HUES64 (cell line): ENCODE data around the gene ZNF587B.
"Not testable (repeated sequence)": the region's sequence is repeated elsewhere in the genome, so short reads cannot be mapped to it uniquely, and the experiment has no call there.

Experiments
- H3K27ac ChIP-seq: 2 replicates; pipeline ENCODE4 v1.7.0; 2013; ENCODE audit warnings: low read depth, low read length, inconsistent platforms
- H3K27me3 ChIP-seq: 2 replicates; pipeline ENCODE4 v1.6.1; 2013; ENCODE audit warnings: mild to moderate bottlenecking, low read length; ENCODE audit not compliant: insufficient read depth
- H3K36me3 ChIP-seq: 2 replicates; pipeline ENCODE4 v1.6.1; 2013; ENCODE audit warnings: mild to moderate bottlenecking, low read length; ENCODE audit not compliant: insufficient read depth
- H3K4me1 ChIP-seq: 2 replicates; pipeline ENCODE4 v1.6.1; 2013; ENCODE audit warnings: mild to moderate bottlenecking, low read length, moderate library complexity; ENCODE audit not compliant: insufficient read depth
- H3K4me3 ChIP-seq: 2 replicates; pipeline ENCODE4 v1.5.1; 2013; ENCODE audit warnings: mild to moderate bottlenecking, low read length, moderate library complexity
- H3K9ac ChIP-seq: 2 replicates; pipeline ENCODE4 v1.6.1; 2013; ENCODE audit warnings: mild to moderate bottlenecking, low read depth, low read length
- H3K9me3 ChIP-seq: 2 replicates; pipeline ENCODE4 v1.6.1; 2013; ENCODE audit warnings: low read depth, low read length; ENCODE audit not compliant: insufficient read depth
- WGBS: fragments of 150-250, 120-280 bp; methylation state at CpG from one replicate; pipeline ENCODE4 v1.1.7; 2013; ENCODE audit warnings: missing lambda C conversion rate; 5-methylcytosine and 5-hydroxymethylcytosine counted together

The ZNF587B gene

DNA sequence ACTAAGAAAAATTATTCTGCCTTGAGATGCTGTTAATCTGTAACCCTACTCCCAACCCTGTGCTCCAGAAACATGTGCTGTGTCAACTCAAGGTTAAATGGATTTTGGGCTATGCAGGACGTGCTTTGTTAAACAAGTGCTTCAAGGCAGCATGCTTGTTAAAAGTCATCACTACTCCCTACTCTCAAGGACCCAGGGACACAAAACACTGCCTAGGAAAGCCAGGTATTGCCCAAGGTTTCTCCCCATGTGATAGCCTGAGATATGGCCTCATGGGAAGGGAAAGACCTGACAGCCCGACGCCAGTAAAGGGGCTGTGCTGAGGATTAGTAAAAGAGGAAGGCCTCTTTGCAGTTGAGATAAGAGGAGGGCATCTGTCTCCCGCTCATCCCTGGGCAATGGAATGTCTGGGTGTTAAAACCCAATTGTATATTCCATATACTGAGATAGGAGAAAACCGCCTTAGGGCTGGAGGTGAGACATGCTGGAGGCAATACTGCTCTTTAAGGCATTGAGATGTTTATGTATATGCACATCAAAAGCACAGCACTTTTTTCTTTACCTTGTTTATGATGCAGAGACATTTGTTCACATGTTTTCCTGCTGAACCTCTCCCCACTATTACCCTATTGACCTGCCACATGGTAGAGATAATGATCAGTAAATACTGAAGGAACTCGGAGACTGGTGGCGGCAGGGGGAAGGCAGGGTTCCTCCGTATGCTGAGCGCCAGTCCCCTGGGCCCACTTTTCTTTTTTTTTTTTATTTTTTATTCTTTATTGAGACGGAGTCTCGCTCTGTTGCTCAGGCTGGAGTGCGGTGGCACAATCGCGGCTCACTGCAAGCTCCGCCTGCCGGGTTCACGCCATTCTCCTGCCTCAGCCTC, 19.4 kb upstream of the ZNF587B start:
- H3K9me3 ChIP-seq, H3K27me3 ChIP-seq, H3K4me1 ChIP-seq, H3K9ac ChIP-seq, H3K4me3 ChIP-seq: not testable (repeated sequence)
- peaks cover 46% of the 10 kb centered on the region for H3K36me3 ChIP-seq
- 89% methylated on average over 16 of the region's 17 CpGs for WGBS
- H3K27ac ChIP-seq = peak overlapping the region; percentile 23; the same call in 1 of the 2 replicates

DNA sequence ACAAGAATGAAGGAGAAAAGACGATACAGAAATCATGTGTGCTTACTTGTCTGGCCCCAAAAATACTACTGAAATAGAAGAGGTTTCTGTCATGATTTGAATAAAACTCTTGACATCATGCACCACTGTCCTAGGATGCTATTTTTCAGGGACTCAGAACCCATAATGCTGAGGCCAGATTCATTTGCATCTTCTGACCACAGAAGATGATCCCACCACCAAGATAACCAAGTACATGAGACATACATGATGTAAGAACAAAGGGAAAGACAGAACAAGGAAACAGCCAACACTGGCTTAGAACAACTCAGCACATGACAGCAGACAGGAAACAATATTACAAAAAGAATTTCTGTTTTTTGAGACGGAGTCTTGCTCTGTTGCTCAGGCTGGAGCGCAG, 17.9 kb upstream of the ZNF587B start:
- no peaks in the 10 kb centered on the region for H3K9me3 ChIP-seq
- H3K4me3 ChIP-seq = no peak overlapping the region
- no peak overlapping the region for H3K9ac ChIP-seq
- peaks cover 5% of the 10 kb centered on the region; the same call in 1 of the 2 replicates for H3K4me1 ChIP-seq
- H3K27ac ChIP-seq = no peak overlapping the region
- 93% methylated on average over 3 of the region's 3 CpGs for WGBS
- no peaks in the 10 kb centered on the region for H3K27me3 ChIP-seq
- peaks cover 43% of the 10 kb centered on the region for H3K36me3 ChIP-seq

DNA sequence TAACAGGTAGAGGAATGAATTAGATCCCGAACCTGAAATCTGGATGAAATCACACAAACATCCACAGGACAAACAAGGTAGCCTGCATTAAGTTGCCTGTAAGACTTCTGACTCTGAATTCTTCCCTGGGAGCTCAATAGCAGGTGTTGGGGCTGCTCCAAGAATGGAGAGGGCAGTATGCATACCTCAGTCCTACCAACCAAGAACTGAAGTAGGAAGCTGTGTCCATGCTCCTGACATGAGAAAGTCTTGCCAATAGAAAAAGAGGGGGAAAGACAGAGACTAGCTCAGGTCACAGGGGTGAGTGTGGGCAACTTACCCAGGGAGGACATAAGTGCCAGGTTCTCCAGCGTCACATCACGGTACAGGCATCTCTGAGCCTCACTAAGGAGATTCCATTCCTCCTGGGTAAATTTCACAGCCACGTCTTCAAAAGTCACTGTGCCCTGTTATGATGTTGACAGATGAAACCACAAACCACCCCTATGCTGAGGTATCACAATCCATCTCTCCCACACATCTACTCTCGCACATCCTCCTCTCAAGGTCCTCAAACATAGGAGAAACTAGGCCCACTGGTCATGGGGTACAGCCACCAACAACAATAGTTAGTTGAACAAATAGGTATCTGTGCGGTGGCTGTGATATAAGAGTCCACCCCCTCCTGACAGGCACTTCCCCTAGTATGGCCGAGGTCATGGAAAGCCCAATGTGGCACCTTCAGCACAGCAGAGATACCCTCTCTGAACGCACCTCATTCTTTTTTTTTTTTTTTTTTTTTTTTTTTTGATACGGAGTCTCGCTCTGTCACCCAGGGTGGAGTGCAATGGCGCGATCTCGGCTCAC, 16.9 kb upstream of the ZNF587B start:
- not testable (repeated sequence) for H3K9ac ChIP-seq, H3K4me1 ChIP-seq, H3K27ac ChIP-seq, H3K27me3 ChIP-seq, H3K9me3 ChIP-seq
- 97% methylated on average over 11 of the region's 13 CpGs for WGBS
- Histone ChIP-seq H3K36me3 (peaks cover 34% of the 10 kb centered on the region), H3K4me3 (peak overlapping the region; percentile 94)

DNA sequence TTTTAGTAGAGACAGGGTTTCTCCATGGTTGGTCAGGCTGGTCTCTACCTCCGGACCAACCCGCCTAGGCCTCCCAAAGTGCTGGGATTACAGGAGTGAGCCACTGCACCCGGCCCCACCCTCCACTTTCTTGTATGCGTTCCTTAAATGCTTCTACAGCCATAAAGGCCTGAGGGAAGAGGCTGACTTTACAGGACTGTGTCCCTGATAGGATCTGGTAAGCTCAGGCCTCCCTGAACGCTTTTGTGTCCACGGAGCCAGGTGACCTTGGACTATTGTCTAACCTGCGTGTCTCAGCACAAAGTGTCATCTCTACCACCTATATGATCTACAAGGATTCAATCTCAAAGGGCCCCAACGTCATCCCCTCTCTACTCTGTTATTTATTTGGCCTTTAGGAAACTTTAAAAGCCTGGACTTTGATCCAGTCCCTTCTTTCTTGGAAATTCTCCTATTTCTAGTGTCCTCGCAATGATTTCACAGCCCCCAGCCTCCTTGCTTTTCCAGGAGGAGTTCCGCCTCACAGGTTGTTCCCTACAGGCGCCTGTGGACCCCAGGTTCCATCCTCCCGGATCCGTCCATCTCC, 16.1 kb upstream of the ZNF587B start:
- Histone ChIP-seq H3K36me3 (peaks cover 28% of the 10 kb centered on the region), H3K9ac (peak overlapping the region; percentile 89), H3K27ac (peak overlapping the region; percentile 66), H3K4me1 (peaks cover 12% of the 10 kb centered on the region), H3K9me3 (no peaks in the 10 kb centered on the region), H3K4me3 (peak overlapping the region; percentile 94), H3K27me3 (no peaks in the 10 kb centered on the region)
- WGBS = 17% methylated on average over 13 of the region's 13 CpGs

DNA sequence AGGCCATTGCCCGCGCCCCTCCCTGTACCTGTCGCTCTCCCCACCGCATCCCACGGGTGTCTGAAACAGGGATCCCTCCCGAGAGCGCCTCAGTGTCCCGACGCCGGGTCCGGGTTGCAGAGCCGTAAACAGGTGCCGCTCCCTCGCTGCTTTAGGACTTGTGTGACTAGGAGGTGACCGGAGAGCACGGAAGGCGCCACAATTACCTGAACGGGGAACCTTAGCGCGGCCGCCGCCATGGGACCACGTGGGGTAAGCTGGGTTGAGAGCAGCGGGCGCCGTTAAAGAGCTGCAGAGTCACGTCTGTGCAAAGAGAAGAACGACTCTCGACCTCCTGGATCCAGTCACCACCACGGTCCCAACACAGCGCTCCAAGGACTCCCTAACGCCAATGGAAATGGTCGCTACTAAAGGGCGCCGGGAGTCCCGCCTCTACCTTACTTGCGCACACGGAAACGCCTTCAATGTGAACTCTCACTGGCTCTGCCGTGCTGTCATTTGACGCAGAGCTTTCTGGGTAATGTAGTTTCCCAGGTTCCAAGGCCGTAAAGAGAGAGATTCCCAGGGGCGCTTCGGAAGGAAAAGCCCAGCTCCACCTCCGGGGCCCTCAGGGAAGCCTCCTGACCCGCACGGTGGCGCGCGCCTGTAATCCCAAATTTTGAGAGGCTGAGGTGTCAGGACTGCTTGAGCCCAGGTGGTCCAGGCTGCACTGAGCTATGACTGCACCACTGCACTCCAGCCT, 15.4 kb upstream of the ZNF587B start, which contains the start of gene ZNF552:
TSS of gene ZNF552 (minus strand) at position 409 of the 742 bp plus-strand sequence. CDS start at position 239, 170 bp downstream.
- Histone ChIP-seq H3K27me3 (no peaks in the 10 kb centered on the region), H3K4me3 (peak within 1 kb of the TSS; percentile 94), H3K4me1 (peaks cover 12% of the 10 kb centered on the region), H3K27ac (peak within 1 kb of the TSS; percentile 66), H3K36me3 (peaks cover 22% of the 10 kb centered on the region), H3K9ac (peak within 1 kb of the TSS; percentile 89), H3K9me3 (no peaks in the 10 kb centered on the region)
- 1% methylated on average over 50 of the region's 50 CpGs for WGBS

DNA sequence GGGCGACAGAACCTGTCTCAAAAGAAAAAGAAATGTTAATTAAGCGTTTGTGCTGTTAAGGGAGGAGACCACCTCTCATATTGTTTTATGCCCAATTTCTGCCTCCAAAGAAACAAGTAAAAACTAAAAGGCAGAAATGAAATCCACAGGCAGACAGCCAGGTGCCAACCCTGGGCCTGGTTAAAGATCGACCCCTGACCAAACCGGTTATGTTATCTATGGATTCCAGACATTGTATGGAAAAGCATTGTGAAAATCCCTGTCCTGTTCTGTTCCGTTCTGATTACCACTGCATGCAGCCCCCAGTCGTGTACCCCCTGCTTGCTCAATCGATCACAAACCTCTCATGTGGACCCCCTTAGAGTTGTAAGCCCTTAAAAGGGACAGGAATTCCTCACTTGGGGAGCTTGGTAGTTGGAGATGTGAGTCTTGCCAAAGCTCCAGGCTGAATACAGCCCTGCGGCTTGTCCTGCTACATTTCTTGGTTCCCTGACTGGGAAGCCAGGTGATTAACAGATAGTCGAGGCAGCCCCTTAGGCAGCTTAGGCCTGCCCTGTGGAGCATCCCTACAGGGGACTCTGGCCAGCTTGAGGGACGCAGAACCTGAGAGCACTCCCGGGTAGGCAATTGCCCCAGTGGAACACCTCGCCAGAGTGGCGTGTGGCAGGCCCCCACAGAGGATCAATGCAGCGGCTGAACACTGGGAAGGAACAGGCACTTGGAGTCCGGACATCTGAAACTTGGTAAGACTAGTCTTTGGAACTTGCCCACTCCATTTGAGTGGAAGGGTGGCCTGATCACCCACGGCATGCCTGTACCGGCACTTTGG, 14.6 kb upstream of the ZNF587B start:
- Histone ChIP-seq H3K9me3 (no peaks in the 10 kb centered on the region), H3K9ac (no peak overlapping the region), H3K4me1 (peaks cover 14% of the 10 kb centered on the region), H3K36me3 (peaks cover 14% of the 10 kb centered on the region), H3K27ac (no peak overlapping the region), H3K4me3 (peak overlapping the region; percentile 94), H3K27me3 (no peaks in the 10 kb centered on the region)
- WGBS = 91% methylated on average over 17 of the region's 17 CpGs

DNA sequence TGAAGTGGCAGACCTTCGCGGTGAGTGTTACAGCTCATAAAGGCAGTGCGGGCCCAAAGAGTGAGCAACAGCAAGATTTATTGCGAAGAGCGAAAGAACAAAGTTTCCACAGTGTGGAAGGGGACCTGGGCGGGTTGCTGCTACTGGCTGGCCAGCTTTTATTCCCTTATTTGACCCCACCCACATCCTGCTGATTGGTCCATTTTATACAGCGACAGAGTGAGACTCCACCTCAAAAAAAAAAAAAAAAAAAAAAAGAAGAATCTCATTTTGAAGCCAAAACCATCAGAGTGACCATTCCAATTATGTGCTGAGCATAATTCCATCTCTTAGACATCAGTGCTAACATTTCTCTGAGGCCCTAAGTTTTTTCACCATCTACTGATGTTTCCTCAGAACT, 13.4 kb upstream of the ZNF587B start:
- Histone ChIP-seq H3K9ac (no peak overlapping the region), H3K36me3 (peaks cover 14% of the 10 kb centered on the region), H3K4me3 (no peak overlapping the region), H3K4me1 (peaks cover 20% of the 10 kb centered on the region), H3K9me3 (no peaks in the 10 kb centered on the region), H3K27me3 (no peaks in the 10 kb centered on the region), H3K27ac (no peak overlapping the region)
- 94% methylated on average over 7 of the region's 7 CpGs for WGBS

DNA sequence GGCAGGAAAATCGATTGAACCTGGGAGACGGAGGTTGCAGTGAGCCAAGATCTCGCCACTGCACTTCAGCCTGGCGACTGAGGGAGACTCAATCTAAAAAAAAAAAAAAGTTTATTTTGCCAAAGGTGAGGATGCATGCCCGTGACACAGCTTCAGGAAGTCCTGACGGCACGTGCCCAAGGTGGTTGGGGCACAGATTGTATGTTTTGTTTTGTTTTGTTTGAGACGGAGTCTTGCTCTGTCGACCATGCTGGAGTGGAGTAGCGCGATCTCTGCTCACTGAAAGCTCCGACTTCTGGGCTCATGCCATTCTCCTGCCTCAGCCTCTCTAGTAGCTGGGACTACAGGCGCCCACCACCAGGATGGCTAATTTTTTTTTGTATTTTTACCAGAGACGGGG, 12.1 kb upstream of the ZNF587B start:
- WGBS = 94% methylated on average over 14 of the region's 14 CpGs
- H3K9ac ChIP-seq = no peak overlapping the region
- H3K36me3 ChIP-seq = peaks cover 12% of the 10 kb centered on the region
- H3K4me3 ChIP-seq = no peak overlapping the region
- H3K27me3 ChIP-seq = no peaks in the 10 kb centered on the region
- no peaks in the 10 kb centered on the region for H3K9me3 ChIP-seq
- no peak overlapping the region for H3K27ac ChIP-seq
- H3K4me1 ChIP-seq = peaks cover 20% of the 10 kb centered on the region

DNA sequence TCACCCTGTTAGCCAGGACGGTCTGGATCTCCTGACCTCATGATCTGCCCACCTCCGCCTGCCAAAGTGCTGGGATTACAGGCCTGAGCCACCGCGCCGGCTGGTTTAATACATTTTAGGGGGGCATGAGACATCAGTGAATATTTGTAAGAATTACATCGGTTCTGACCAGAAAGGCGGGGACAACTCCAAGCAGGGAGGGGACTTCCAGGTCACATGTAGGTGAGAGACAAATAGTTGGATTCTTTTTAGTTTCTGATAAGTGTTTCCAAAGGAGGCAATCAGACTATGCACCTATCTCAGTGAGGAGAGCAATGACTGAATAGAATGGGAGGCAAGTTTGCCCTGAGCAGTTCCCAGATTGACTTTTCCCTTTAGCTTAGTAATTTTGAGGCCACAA, 11.7 kb upstream of the ZNF587B start:
- no peak overlapping the region for H3K4me3 ChIP-seq
- H3K9me3 ChIP-seq = no peaks in the 10 kb centered on the region
- no peak overlapping the region for H3K27ac ChIP-seq
- H3K9ac ChIP-seq = no peak overlapping the region
- H3K4me1 ChIP-seq = peaks cover 20% of the 10 kb centered on the region
- H3K36me3 ChIP-seq = peaks cover 15% of the 10 kb centered on the region
- no peaks in the 10 kb centered on the region for H3K27me3 ChIP-seq
- WGBS = 81% methylated on average over 7 of the region's 7 CpGs
